HG03095 (cell line): ENCODE measurements around the gene MRPS18B.
"Not testable (repeated sequence)": the region's sequence is repeated elsewhere in the genome, so short reads cannot be mapped to it uniquely, and the experiment has no call there.

Experiments used
- ATAC-seq: cut with Tn5 transposase; IDR thresholded peaks from one replicate; pipeline ENCODE4 v1.9.1; 2021; ENCODE audit warnings: moderate library complexity; ENCODE audit not compliant: unreplicated experiment

Gene MRPS18B

GRCh38 chr6:30635834-30636233 lies 18.2 kb downstream of the MRPS18B start:
- ATAC-seq, result no peak

DNA sequence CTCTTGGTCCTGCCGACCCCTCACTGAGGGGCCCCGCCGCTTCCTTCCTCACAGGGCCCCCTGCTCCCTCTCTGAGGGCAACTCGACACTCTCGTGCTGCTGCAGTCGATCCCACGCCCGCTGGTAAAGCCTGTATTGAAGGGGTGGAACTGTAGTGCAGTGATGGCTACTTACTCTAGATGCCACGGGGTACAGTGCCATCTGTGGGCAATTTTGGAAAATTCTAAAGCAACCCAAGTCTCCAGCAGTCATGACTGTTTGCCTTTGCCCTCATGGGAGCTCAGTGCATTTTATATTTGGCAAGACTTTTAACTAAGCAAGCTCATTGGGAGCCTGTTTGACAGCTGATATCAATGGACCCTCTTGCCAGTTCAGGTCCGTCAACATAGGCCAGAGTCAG lies 22.8 kb downstream of the MRPS18B start:
- no peak for ATAC-seq

DNA sequence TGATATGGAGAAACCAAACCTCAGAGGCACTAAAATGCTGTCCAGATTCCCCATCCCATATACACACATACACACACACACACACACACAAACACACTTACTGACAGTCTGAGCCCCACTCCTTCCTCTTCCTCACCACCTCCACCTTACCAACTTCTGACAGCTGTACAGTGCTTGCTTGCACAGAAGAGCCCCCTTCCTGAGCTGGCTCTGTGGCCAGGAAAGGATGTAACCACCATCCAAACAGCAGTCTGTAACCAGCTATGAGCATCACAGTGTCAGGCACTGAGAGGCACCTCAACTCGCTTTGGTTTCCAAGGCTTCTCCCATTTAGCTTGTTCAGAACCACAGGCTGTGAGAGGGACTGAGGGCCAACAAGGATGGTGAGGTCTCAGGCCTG lies 23.4 kb downstream of the MRPS18B start:
- no peak for ATAC-seq

GRCh38 chr6:30643656-30644055 lies 26.0 kb downstream of the MRPS18B start:
- ATAC-seq, result no peak

GRCh38 chr6:30644769-30645168 lies 27.1 kb downstream of the MRPS18B start:
- ATAC-seq, result no peak

DNA sequence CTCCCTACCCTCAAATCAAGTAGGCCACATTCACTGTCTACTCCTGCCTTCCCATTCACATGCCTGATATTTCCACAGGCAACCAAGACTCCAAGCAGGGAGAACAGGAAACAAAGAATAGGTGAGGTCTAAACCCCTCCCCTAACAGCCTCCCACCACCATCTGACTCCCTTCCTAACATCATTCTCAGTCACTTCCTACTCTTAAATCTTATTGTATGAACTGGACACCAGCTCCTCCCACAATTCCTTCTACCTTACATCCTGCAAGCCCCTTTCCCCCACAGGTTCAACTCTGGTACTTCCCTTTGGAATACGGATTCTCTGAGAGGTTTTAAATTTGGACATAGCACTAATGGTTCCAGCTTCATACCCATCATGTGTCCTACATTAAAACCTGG lies 28.3 kb downstream of the MRPS18B start:
- no peak for ATAC-seq

DNA sequence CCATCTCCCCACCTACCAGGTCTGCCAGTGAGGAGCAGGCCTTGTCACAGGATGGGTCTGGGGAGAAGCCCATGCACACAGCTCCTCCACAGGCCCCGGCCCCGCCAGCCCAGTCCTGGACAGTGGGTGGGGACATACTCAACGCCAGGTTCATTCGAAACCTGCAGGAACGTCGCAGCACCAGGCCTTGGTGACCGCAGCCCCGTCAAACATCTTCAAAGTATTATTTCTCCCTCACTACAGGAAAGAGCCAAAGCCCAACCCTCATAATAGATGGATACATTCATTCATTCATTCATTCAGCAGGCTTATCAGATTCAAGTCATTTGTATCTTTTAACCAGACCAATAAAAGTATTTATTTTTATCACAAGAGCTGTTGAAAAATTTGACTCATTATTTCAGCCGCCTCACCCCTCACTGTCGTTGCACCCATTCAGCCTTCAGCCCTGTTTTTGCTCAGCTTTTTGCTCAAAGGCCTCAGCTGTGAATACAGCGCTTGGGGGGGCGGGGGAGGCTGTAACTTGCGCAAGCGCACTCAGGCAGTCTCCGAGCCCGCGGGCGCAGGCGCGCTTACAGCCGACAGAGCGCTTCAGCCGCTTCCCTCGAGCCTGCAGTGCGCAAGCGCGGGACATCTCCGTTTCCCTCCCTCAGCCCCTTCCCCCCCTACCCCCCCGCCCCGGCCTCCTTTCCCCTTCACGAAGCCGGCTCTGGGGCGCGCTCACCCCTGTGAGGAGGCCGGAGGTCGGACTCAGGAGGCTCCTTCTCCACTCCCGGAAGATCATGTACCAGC lies 29.0 kb downstream of the MRPS18B start, which contains the start of gene C6orf136:
TSS of gene C6orf136 (plus strand) at position 684 of the 792 bp plus-strand sequence. CDS start at position 783, 99 bp downstream.
- ATAC-seq, result peak; percentile 43

GRCh38 chr6:30647242-30648116 lies 29.8 kb downstream of the MRPS18B start:
- ATAC-seq, result peak; percentile 50

DNA sequence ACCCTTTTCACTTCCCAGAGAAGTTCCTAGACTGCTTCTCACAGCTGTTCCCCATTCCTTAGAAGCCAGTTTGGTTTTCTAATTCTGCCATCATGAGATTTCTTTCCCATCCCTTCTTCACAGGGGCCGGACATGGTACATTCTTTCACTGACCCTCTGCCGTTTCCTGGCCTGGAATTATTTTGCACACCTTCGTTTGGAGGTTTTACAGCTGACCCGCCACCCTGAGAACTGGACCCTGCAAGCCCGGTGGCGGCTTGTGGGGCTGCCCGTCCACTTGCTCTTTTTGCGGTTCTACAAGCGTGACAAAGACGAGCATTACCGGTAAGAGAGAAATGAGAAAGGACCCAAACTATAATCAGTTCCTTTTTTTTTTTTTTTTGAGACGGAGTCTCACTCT lies 33.5 kb downstream of the MRPS18B start:
- ATAC-seq, result no peak

- ATAC-seq, result no peak
Measured at GRCh38 chr6:30654798-30655742, 37.4 kb downstream of the MRPS18B start.

DNA sequence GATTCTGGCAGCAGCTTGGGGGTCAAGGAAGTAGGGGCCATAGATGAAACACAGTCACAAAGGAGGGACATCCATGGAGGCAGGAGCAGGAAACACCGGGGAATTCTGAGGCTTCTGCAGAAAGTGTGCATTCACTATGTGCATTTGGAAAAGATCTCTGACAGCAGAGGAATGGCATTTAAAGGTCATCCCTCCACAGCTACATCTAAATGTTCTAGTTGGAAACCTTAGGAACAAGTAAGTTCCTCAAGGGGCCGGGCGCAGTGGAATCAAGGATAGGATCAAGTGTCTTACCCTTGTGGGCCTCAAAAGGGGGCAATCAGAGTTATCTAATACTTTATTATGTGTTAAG lies 38.1 kb downstream of the MRPS18B start:
- ATAC-seq, result no peak

DNA sequence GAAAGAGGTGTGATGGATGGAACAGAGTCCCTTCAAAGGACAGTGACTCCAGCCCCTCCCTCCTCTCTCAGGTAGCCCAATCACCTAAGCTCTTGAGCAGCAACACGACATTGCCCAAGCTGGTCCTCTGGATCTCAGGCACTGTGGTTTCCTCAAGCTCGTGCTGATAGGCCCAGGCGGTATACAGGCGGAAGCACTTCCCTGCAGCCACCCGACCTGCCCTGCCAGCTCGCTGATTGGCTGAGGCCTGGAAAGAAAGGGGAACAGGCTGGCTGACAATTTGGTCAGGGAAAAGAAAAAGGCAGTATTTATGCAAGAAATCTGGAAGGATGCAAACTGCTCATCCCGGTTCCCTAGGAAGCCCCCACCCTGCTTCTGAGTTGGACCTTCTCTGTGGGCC lies 38.9 kb downstream of the MRPS18B start:
- ATAC-seq, result no peak

DNA sequence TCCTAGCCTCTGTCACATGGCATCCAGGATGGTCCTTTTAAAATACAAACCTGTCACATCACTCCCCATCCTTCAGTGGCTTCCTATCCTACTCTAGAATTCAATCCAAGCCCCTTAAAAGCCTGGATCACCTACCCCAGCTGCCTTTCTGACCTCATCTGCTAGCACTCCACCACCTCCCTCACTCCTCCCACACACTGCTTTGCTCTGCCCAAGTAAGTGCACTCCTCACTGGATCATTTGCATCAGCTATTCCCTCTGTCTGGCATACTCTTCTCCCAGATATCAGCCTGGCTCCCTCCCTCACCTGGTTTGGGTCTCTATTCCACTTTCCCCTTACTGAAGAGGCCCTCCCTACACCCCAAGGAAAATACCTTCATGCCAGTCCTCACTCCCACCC lies 39.8 kb downstream of the MRPS18B start:
- no peak for ATAC-seq

- ATAC-seq, result not testable (repeated sequence)
Measured at GRCh38 chr6:30657922-30658321, 40.3 kb downstream of the MRPS18B start.

DNA sequence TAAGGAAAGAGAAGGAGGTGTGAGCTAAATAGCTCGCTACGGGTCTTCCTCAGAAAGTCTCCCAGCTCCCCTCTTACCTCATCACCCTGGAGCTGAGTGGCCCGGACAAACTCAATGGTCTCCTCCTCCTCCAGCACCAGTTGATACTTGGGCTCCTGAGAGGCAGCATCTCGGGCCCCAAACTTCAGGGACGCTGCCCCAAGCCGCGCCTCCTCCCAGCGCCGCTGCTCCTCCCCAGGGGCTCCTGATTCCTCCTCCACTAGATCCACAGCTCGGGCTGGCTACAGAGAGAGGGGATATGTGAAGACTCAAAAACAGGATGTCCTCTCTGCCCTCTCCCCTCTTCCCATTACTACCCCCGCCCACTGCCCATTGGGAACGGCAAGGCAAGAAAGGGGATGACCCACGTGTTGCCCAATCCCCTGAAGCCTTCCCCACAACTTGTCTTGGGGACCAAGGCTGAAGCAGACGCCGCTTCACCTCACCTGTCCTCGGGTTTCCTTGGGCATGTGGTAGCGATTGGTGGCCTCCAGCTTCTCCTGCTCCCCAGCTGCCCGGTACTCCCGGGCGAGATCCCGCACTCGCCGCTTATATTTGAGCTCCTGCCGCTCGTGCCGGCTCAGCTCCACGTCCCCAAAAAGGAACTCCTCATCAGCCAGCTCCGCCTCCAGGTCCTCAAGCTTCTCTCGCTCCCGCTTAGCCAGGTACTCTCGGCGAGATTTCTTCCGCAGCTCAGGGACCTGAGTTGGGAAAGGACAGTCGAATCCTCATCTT lies 47.5 kb downstream of the MRPS18B start:
- ATAC-seq, result no peak

GRCh38 chr6:30666300-30666699 lies 48.7 kb downstream of the MRPS18B start:
- ATAC-seq, result not testable (repeated sequence)

DNA sequence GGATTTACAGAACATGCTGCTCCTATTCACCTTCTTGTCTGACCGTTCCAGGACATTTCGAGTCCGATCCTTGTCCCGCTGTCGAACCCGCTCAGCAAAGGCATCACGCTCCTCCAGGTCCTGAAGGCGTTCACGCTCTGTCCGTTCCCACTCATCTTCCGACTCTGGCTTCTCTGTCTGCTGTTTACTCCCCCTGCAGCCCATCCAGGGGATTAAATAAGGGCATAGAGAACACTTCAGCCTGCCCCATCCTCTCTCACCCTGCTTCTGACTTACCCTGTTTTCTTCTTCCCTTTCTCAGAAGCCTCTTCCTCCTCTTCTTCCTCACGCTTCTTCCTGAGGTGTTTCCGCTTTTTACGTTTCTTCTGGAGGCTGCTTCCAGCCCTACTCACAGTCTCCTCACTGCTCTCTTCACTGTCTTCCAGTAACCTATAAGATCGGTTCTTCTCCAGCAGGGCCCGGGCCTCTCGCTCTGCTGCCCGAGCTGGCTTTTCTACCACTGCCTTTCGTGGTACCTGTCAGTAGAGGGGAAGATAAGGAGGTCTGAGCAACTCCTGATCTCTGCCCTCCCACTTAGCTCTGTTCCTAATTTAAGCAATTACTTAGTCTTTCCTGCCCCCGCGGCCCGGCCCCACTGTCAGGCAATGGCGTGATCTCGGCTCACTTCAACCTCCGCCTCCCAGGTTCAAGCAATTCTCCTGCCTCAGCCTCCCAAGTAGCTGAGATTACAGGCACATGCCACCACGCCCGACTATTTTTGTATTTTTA lies 53.3 kb downstream of the MRPS18B start:
- no peak for ATAC-seq

- peak; percentile 55 for ATAC-seq
Measured at GRCh38 chr6:30672445-30673253, 55.0 kb downstream of the MRPS18B start, which contains the start of gene DHX16. Gene DHX16, minus strand, starts transcription at chr6:30673006. Its CDS starts 165 bp downstream, at chr6:30672841.
